Astrocyte of the spinal cord (primary cell): Measurements from ENCODE around the gene COL4A5.

Experiments
- DNase-seq: peaks from one replicate; pipeline ENCODE4 v3.0.0; 2011; ENCODE audit warnings: low read depth, low spot score
- H3K4me3 ChIP-seq: 2 replicates; pipeline ENCODE4 v1.5.1; 2011; ENCODE audit warnings: low read depth, mild to moderate bottlenecking, low read length, moderate library complexity
- in situ Hi-C: cut with HindIII; loops from 2 replicates; pipeline ENCODE4 v1.10.0; 2017; ENCODE audit warnings: low sequenced_read_pairs
- TF ChIP-seq, protein P1 (sequence below): IDR thresholded peaks from 2 replicates; pipeline ENCODE4 v1.5.1; 2012; ENCODE audit warnings: low read depth, mild to moderate bottlenecking, low read length, inconsistent platforms

Gene COL4A5

DNA sequence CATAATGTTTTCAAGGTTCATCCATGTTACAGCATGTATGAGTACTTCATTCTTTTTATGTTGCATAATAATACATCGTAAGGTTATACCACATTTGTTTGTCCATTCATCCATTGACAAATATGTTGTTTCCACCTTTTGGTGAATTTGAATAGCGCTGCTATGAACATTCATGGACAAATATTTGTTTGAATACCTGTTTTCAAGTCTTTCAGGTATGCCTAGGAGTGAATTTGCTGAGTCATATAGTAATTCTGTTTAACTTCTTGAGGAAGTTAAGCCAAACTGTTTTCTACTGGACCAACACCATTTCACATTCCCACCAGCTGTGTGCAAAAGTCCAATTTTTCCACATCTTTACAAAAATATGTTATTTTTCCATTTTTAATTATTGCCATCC lies 265.2 kb downstream of the COL4A5 start:
- TF ChIP-seq, protein P1, sequence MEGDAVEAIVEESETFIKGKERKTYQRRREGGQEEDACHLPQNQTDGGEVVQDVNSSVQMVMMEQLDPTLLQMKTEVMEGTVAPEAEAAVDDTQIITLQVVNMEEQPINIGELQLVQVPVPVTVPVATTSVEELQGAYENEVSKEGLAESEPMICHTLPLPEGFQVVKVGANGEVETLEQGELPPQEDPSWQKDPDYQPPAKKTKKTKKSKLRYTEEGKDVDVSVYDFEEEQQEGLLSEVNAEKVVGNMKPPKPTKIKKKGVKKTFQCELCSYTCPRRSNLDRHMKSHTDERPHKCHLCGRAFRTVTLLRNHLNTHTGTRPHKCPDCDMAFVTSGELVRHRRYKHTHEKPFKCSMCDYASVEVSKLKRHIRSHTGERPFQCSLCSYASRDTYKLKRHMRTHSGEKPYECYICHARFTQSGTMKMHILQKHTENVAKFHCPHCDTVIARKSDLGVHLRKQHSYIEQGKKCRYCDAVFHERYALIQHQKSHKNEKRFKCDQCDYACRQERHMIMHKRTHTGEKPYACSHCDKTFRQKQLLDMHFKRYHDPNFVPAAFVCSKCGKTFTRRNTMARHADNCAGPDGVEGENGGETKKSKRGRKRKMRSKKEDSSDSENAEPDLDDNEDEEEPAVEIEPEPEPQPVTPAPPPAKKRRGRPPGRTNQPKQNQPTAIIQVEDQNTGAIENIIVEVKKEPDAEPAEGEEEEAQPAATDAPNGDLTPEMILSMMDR = no peak
- in situ Hi-C loops = no loop called here
- no peak overlapping the region for H3K4me3 ChIP-seq
- no peak for DNase-seq

- H3K4me3 ChIP-seq = no peak overlapping the region
- DNase-seq = no peak
- TF ChIP-seq, protein P1 = no peak
- in situ Hi-C loops = no loop called here
These were observed 273.2 kb downstream of the COL4A5 start for GRCh38 chrX:108712886-108713285.

DNA sequence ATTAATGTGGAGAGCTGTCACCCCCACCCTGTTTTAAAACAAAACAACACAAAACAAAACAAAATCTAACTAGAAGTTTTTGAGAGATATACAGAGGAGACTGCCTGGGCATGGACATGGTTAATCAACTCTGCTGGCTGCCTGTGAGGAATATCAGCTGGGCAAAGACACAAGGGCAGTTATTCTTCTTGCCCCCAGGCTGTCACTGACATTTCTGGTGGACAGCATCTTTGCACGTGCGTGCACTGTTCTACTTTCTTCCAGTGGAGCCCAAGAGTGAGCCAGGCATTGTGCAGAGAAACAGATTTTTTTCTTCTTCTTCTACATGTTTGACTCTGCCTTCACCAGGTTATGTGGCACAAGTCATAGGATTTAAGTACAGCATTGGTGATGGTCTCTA lies 282.9 kb downstream of the COL4A5 start:
- DNase-seq = no peak
- H3K4me3 ChIP-seq = no peak overlapping the region
- TF ChIP-seq, protein P1 = no peak
- in situ Hi-C loops = no loop called here

DNA sequence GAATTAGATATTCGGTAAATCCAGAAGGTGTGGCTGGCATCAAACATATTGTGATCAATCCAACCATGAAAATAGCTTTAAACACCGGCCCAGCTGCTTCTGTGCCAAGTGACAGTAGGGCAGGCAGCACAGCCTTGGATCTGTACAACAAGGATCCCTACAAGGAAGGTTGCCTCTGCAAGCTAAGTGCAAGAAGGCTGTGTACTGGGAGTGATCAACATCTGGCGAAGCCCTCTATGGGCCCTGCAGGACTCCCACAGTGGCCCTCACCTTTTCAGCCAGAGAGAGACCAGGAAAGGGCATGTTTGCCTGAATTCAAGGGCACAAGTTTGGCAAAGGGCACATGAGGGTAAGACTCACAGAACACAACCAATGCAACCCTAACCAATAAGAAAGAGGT lies 287.1 kb downstream of the COL4A5 start:
- in situ Hi-C loops = no loop called here
- TF ChIP-seq, protein P1 = no peak
- DNase-seq = no peak
- H3K4me3 ChIP-seq = no peak overlapping the region

GRCh38 chrX:108731153-108731552 lies 291.5 kb downstream of the COL4A5 start:
- H3K4me3 ChIP-seq = no peak overlapping the region
- no peak for DNase-seq
- in situ Hi-C loops = no loop called here

GRCh38 chrX:108732630-108733321 lies 293.1 kb downstream of the COL4A5 start:
- in situ Hi-C loops = no loop called here
- H3K4me3 ChIP-seq = no peak overlapping the region
- TF ChIP-seq, protein P1 = no peak
- DNase-seq = no peak

More at GRCh38 chrX:108731153-108731552, 291.5 kb downstream of the COL4A5 start:
- TF ChIP-seq, protein P1 = no peak

DNA sequence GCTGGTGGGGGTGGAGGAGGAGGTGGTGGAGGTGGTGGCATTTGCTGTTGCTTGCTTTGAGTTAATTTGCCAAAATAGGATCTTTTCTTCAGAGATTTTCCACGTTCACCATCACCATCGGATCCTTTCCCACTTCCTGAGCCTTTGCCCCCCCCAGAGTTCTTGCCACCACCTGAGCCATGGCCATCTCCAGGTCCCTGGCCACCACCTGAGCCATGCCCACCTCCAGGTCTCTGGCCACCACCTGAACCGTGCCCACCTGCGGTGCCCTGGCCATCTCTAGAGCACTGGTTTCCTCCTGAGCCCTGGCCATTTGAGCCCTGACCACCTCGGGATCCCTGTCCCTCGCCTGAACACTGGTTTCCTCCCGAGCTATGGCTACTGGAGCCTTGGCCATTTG lies 294.8 kb downstream of the COL4A5 start:
- no peak for DNase-seq
- no peak overlapping the region for H3K4me3 ChIP-seq
- in situ Hi-C loops = no loop called here
- TF ChIP-seq, protein P1 = no peak
